Endothelial cell of umbilical vein (primary cell): Measurements from ENCODE around the gene CNBD2. TPM values are rescaled to one million over a fixed set of nuclear protein-coding genes. Genes with fewer than 3 reads are reported as not detected.
A peak's percentile ranks its signal among the peaks of the same experiment; 100 is the strongest.

Source experiments
- BruUV-seq: library from RNA; stranded (reverse); fragments of 400-500 nt; replicated peaks from 2 replicates; lab custom pipeline; 2021; lab: Mats Ljungman, UMichigan
- CTCF ChIA-PET: fragments of 300-600, 350-600 bp; sonication (Branson Sonifier 250); formaldehyde crosslinking; loops from one replicate; lab custom pipeline; 2021; ENCODE audit warnings: antibody characterized with exemption, inconsistent platforms; lab: Charles Lee
- POLR2A ChIA-PET: fragments of 300-600, 350-600 bp; sonication (Branson Sonifier 250); formaldehyde crosslinking; loops from one replicate; lab custom pipeline; 2021; ENCODE audit warnings: antibody characterized with exemption, inconsistent platforms; lab: Charles Lee
- DNase-seq: peaks from one replicate; pipeline ENCODE4 v3.0.0-alpha.2; 2011; ENCODE audit warnings: low read depth, low spot score
- FAIRE-seq: peaks from 2 replicates; lab custom pipeline; 2011; peaks lifted over from hg19 to GRCh38; lab: Jason Lieb, UNC
- H2AFZ ChIP-seq: 2 replicates; pipeline ENCODE4 v1.6.0; 2012; ENCODE audit warnings: low read depth, low read length, control low read depth, inconsistent platforms
- H3K27ac ChIP-seq: 2 replicates; pipeline ENCODE4 v1.5.1; 2011; ENCODE audit warnings: low read depth, mild to moderate bottlenecking, control low read depth, low read length, moderate library complexity; ENCODE audit not compliant: insufficient read depth
- H3K27me3 ChIP-seq, 2 experiments: 2 replicates each; pipeline versions ENCODE4 v1.6.0 to v1.6.1; 2011; ENCODE audit warnings: low read length in 2 of 2, mixed read lengths in 1 of 2; ENCODE audit not compliant: control insufficient read depth in 2 of 2, insufficient read depth in 2 of 2
- H3K36me3 ChIP-seq, 2 experiments: 2 replicates in 1 of 2; 3 replicates in 1 of 2; pipeline ENCODE4 v1.5.1; 2011; ENCODE audit warnings: low read length in 2 of 2, mild to moderate bottlenecking in 1 of 2, moderate library complexity in 1 of 2; ENCODE audit not compliant: control insufficient read depth in 2 of 2, insufficient read depth in 2 of 2; ENCODE audit errors: extremely low read depth in 1 of 2
- H3K4me1 ChIP-seq: 3 replicates; pipeline ENCODE4 v1.5.1; 2011; ENCODE audit warnings: mild to moderate bottlenecking, low read length; ENCODE audit not compliant: control insufficient read depth, insufficient read depth; ENCODE audit errors: extremely low read depth
- H3K4me2 ChIP-seq: 2 replicates; pipeline ENCODE4 v1.6.1; 2011; ENCODE audit warnings: low read length, control low read depth, mixed read lengths; ENCODE audit not compliant: insufficient read depth
- H3K4me3 ChIP-seq, 3 experiments: fragments of 200-600 bp in 1 of 3; sonication (generic), shearing (Covaris generic) in 1 of 3; replicated peaks in 1 of 3; 2 replicates each; pipeline ENCODE4 v1.5.1; 2011 to 2016; ENCODE audit warnings: control low read depth in 3 of 3, low read length in 3 of 3, mild to moderate bottlenecking in 2 of 3, inconsistent platforms in 1 of 3, low read depth in 1 of 3, moderate library complexity in 1 of 3; ENCODE audit not compliant: insufficient read depth in 1 of 3
- H3K79me2 ChIP-seq: 2 replicates; pipeline ENCODE4 v1.6.0; 2012; ENCODE audit warnings: low read length, inconsistent platforms; ENCODE audit not compliant: control insufficient read depth, insufficient read depth
- H3K9ac ChIP-seq: replicated peaks from 2 replicates; pipeline ENCODE3; 2011; ENCODE audit warnings: low read length, control low read depth; ENCODE audit not compliant: insufficient read depth; ENCODE audit errors: extremely low read depth
- H3K9me1 ChIP-seq: replicated peaks from 3 replicates; pipeline ENCODE4 v1.6.0; 2011; ENCODE audit warnings: mild to moderate bottlenecking, low read length; ENCODE audit not compliant: control insufficient read depth, insufficient read depth; ENCODE audit errors: extremely low read depth
- H3K9me3 ChIP-seq: replicated peaks from 2 replicates; pipeline ENCODE4 v1.5.1; 2012; ENCODE audit warnings: low read length, inconsistent platforms; ENCODE audit not compliant: control insufficient read depth, insufficient read depth
- H4K20me1 ChIP-seq: replicated peaks from 2 replicates; pipeline ENCODE3; 2011; ENCODE audit warnings: mild to moderate bottlenecking, low read length; ENCODE audit not compliant: control insufficient read depth, insufficient read depth; ENCODE audit errors: extremely low read depth
- EZH2 ChIP-seq: IDR thresholded peaks from 2 replicates; pipeline ENCODE4 v1.6.1; 2012; ENCODE audit warnings: borderline replicate concordance, low read depth, mild to moderate bottlenecking, moderate library complexity, low read length, inconsistent platforms; ENCODE audit not compliant: severe bottlenecking
- FOS ChIP-seq: IDR thresholded peaks from 2 replicates; pipeline ENCODE4 v1.6.1; 2011; ENCODE audit warnings: mild to moderate bottlenecking, low read length, moderate library complexity, borderline replicate concordance; ENCODE audit not compliant: insufficient read depth
- GATA2 ChIP-seq: IDR thresholded peaks from 2 replicates; pipeline ENCODE4 v1.7.0; 2011; ENCODE audit warnings: low read depth, mild to moderate bottlenecking, moderate library complexity, mixed read lengths, low read length; ENCODE audit not compliant: insufficient read length, insufficient read depth
- JUN ChIP-seq: IDR thresholded peaks from 2 replicates; pipeline ENCODE4 v1.6.1; 2011; ENCODE audit warnings: borderline replicate concordance, low read depth; ENCODE audit not compliant: insufficient read length, insufficient read depth
- MYC ChIP-seq: IDR thresholded peaks from one replicate; pipeline ENCODE4 v1.6.1; 2011; ENCODE audit warnings: mild to moderate bottlenecking, low read depth, low read length
- POLR2A ChIP-seq: IDR thresholded peaks from 2 replicates; pipeline ENCODE4 v1.6.1; 2012; ENCODE audit warnings: low read depth, mild to moderate bottlenecking, control low read depth, low read length
- POLR2AphosphoS5 ChIP-seq: IDR thresholded peaks from 2 replicates; pipeline ENCODE4 v1.6.1; 2012; ENCODE audit warnings: low read depth, mild to moderate bottlenecking, control low read depth, low read length, moderate library complexity; ENCODE audit not compliant: insufficient read depth
- dilution Hi-C: fragments of 300-500 bp; cut with MboI; formaldehyde crosslinking; loops from one replicate; pipeline ENCODE4 v1.15.0; 2019; ENCODE audit warnings: low sequenced_read_pairs; ENCODE audit not compliant: extremely low pct_ligation_motif_present
- intact Hi-C: fragments of 100-400 bp; cut with micrococcal nuclease; formaldehyde crosslinking; loops from one replicate; pipeline ENCODE4 v1.10.0; 2022
- polyA plus RNA-seq, 4 experiments: library from polyadenylated mRNA; depleted of rRNA in 3 of 4; stranded (reverse) in 3 of 4; unstranded in 1 of 4; fragments of >200 nt; gene quantifications; 2 replicates each; pipeline versions ENCODE4 v1.2.1 to v1.2.3, GENCODE V29; 2011 to 2012; ENCODE audit warnings: missing spikeins in 1 of 4
- total RNA-seq: library from RNA; stranded (reverse); gene quantifications from 2 replicates; pipeline ENCODE4 v1.2.3, GENCODE V29; 2021
- TF ChIP-seq, protein P1 (sequence below): IDR thresholded peaks from 2 replicates; pipeline ENCODE4 v1.6.1; 2011; ENCODE audit not compliant: insufficient read depth, insufficient read length
- TF ChIP-seq, protein P2 (sequence below), 2 donors: IDR thresholded peaks; 1 replicate in 1 of 2; 2 replicates in 1 of 2; pipeline ENCODE4 v1.5.1; 2011; ENCODE audit warnings: low read length in 2 of 2, mild to moderate bottlenecking in 2 of 2, moderate library complexity in 2 of 2, control low read depth in 1 of 2, inconsistent platforms in 1 of 2, low read depth in 1 of 2; ENCODE audit not compliant: insufficient read depth in 1 of 2; ENCODE audit errors: extremely low read depth in 1 of 2

The CNBD2 gene
- total and polyA plus RNA-seq, 2 donors (not counting 3 experiments of a cell fraction or from before 2014, with no cell fraction given), result 4.9 to 7.5 TPM

DNA sequence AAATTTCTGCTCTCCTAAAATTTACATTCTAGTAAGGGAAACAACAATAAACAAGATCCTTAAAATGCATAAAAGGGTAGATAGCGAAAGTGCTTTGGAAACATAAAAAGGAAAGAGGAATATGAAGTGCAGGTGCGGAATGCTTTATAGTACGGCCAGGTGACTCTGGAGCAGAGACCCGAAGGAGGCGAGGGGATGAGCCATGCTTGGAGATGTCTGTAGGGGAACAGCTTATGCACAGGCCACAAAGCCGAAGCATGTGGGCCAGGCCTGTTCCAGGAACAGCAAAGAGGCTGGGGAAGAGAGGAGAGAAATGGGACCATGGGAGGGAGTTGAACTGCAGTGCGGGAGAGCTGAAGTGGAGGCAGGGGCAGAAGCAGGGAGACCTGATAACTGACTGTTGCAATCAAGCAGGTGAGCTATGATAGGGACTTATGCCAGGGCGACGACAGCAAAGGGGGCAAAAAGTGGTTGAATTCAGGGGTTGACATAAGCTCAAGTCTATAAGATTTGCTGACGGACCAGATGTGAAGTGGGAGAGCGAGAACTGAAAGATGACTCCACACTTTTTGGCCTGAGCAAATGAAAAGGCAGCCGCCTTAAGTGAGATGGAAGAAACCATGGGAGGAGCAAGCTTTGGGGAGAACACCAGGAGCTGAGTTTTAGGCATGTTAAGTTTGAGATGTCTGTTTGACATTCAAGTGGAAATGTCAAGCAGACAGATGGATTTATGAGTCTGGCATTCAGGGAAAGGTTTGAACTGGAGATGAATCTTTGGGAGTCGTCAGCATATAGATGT lies 83.1 kb downstream of the CNBD2 start:
- H3K4me2 ChIP-seq, result peak overlapping the region; percentile 78
- H3K27me3 ChIP-seq, result no peaks in the 10 kb centered on the region
- ChIA-PET POLR2A (no interaction called here), CTCF (interaction anchor here (0.6 to 2.8 kb wide), 4 partner anchors 13 to 87 kb away, joined by 3 to 9 read pairs (median 4); no protein-coding TSS in a partner anchor)
- FAIRE-seq (no peak), DNase-seq (no peak)
- H3K4me3 ChIP-seq, result peak overlapping the region in 2 of 3 experiments; percentile 66 to 85
- TF ChIP-seq GATA2, result no peak
- no peak for TF ChIP-seq POLR2A
- TF ChIP-seq, protein P1, sequence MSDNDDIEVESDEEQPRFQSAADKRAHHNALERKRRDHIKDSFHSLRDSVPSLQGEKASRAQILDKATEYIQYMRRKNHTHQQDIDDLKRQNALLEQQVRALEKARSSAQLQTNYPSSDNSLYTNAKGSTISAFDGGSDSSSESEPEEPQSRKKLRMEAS, result no peak
- H3K27ac ChIP-seq, result no peak overlapping the region
- peak overlapping the region; percentile 87 for H2AFZ ChIP-seq
- no TSS peak for BruUV-seq
- H3K36me3 ChIP-seq, result no peaks in the 10 kb centered on the region
- H3K4me1 ChIP-seq, result peaks cover 8% of the 10 kb centered on the region
- peak overlapping the region; percentile 83 for H3K9ac ChIP-seq
- intact Hi-C loops, result loop anchor here (1.0 to 5.0 kb wide), 5 partner anchors 13 to 86 kb away; no protein-coding TSS in a partner anchor
- no peaks in the 10 kb centered on the region for H3K9me1 ChIP-seq
- dilution Hi-C loops, result no loop called here
- H3K79me2 ChIP-seq, result peaks cover 36% of the 10 kb centered on the region
- H3K9me3 ChIP-seq, result no peaks in the 10 kb centered on the region
- H4K20me1 ChIP-seq, result no peaks in the 10 kb centered on the region

DNA sequence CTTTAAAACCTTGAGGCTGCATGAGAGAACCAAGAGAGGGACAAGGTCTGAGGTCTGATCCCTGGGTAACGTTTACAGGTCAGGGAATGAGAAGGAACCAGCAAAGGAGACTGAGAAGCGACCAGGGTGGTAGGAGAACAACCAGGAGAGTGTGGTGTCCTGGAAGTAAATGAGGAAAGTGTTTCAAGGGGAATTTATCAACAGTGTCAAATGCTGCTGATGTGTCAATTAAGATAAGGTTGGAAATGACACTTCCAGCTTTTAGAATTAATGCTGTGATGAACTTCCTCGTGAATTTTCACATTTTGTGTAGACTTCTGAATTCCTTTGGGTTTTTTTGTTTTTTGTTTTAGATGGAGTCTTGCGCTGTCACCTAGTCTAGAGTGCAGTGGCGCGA lies 83.7 kb downstream of the CNBD2 start:
- FAIRE-seq (no peak), DNase-seq (no peak)
- no peak overlapping the region for H3K4me3 ChIP-seq
- ChIA-PET CTCF (interaction anchor here (0.6 to 2.8 kb wide), 4 partner anchors 13 to 87 kb away, joined by 3 to 9 read pairs (median 4); no protein-coding TSS in a partner anchor), POLR2A (no interaction called here)
- peaks cover 31% of the 10 kb centered on the region for H3K79me2 ChIP-seq
- H3K9ac ChIP-seq, result no peak overlapping the region
- H3K27me3 ChIP-seq, result no peaks in the 10 kb centered on the region
- H3K4me2 ChIP-seq, result no peak overlapping the region
- H3K36me3 ChIP-seq, result no peaks in the 10 kb centered on the region
- BruUV-seq, result no TSS peak
- peaks cover 8% of the 10 kb centered on the region for H3K4me1 ChIP-seq
- no peaks in the 10 kb centered on the region for H4K20me1 ChIP-seq
- intact Hi-C loops, result loop anchor here (5.0 kb wide), 2 partner anchors 40 to 85 kb away; no protein-coding TSS in a partner anchor
- dilution Hi-C loops, result no loop called here
- TF ChIP-seq, protein P2, sequence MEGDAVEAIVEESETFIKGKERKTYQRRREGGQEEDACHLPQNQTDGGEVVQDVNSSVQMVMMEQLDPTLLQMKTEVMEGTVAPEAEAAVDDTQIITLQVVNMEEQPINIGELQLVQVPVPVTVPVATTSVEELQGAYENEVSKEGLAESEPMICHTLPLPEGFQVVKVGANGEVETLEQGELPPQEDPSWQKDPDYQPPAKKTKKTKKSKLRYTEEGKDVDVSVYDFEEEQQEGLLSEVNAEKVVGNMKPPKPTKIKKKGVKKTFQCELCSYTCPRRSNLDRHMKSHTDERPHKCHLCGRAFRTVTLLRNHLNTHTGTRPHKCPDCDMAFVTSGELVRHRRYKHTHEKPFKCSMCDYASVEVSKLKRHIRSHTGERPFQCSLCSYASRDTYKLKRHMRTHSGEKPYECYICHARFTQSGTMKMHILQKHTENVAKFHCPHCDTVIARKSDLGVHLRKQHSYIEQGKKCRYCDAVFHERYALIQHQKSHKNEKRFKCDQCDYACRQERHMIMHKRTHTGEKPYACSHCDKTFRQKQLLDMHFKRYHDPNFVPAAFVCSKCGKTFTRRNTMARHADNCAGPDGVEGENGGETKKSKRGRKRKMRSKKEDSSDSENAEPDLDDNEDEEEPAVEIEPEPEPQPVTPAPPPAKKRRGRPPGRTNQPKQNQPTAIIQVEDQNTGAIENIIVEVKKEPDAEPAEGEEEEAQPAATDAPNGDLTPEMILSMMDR (IDR thresholded peaks at IDR 0.05; ENCODE audit: extremely low read depth in 1 of 2, insufficient read depth in 1 of 2, low read depth in 1 of 2, low read length in 2 of 2), result no peak
- TF ChIP-seq GATA2 (no peak), JUN (no peak), POLR2A (no peak), POLR2AphosphoS5 (no peak), FOS (no peak), MYC (no peak), EZH2 (no peak)
- TF ChIP-seq, protein P1, result no peak
- H3K9me1 ChIP-seq, result no peaks in the 10 kb centered on the region
- no peak overlapping the region for H3K27ac ChIP-seq
- no peaks in the 10 kb centered on the region for H3K9me3 ChIP-seq
- no peak overlapping the region for H2AFZ ChIP-seq
